Measurements from ENCODE around the gene ALK.

GRCh38 chr2:29759360-29759759, 162.0 kb downstream of the ALK start:
- TF ChIP-seq CTCF (IDR thresholded peaks at IDR 0.05) (no peak), ZFX (IDR thresholded peaks at IDR 0.05; ENCODE audit: borderline replicate concordance) (no peak)

All from 22Rv1 (cell line).